HG03097 (cell line): ENCODE measurements around the gene RANBP2.
A peak's percentile ranks its signal among the peaks of the same experiment; 100 is the strongest.
"Not testable (repeated sequence)": the region's sequence is repeated elsewhere in the genome, so short reads cannot be mapped to it uniquely, and the experiment has no call there.

Experiments
- ATAC-seq: cut with Tn5 transposase; IDR thresholded peaks from one replicate; pipeline ENCODE4 v1.9.1; 2021; ENCODE audit not compliant: unreplicated experiment, low FRiP score

The RANBP2 gene

DNA sequence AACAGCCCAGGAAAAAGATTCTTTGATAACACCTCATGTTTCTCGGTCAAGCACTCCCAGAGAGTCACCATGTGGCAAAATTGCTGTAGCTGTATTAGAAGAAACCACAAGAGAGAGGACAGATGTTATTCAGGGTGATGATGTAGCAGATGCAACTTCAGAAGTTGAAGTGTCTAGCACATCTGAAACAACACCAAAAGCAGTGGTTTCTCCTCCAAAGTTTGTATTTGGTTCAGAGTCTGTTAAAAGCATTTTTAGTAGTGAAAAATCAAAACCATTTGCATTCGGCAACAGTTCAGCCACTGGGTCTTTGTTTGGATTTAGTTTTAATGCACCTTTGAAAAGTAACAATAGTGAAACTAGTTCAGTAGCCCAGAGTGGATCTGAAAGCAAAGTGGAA lies 48.6 kb downstream of the RANBP2 start:
- ATAC-seq: not testable (repeated sequence)

DNA sequence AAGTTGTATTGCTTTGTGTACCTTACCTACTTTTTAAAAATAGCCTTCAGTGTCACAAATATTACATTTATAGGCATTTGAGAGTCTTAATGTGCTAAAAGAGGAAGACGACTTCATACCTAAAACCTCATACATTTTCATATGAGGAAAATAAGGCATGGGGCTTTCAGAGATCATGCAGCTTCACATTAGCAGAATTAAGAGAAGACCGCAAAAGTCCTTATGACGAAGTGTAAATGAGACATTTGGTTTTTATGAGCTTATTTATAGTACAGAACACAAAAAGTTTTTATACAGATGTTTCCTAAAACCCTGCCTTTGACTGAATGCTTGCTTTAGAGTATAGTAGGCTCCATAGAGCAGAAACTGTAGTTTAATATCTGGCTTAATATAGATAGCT lies 57.2 kb downstream of the RANBP2 start:
- ATAC-seq: no peak

DNA sequence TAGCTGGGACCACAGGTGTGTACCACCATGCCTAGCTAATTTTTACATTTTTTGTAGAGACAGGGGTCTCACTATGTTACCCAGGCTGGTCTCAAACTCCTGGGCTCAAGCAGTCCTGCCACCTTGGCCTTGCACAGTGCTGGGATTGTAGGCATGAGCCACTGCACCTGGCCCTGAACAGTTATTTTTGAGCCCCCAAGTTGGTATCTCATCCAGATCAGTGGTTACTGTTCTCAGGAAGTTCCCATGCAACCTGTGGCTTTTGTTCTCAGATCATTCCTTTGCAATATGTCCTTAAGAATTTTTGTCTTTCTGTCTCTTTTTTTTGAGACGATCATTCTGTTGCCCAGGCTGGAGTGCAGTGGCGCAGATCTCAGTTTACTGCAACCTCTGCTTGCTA lies 59.6 kb downstream of the RANBP2 start:
- no peak for ATAC-seq

DNA sequence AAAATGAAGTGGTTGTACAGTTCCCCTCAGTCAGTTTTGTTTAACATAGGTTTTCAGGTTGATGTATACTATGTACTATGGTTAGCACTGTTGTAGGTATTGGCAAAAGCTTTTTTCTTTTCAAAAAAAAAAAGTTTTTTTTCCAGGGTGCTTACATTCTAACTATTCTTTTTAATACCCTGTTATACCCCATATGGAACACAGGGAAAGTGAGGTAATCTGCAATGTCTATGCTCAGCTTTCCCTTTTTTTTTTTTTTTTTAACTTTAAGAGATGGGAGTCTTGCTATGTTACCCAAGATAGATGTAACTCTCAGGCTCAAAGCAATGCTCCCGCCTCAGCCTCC lies 66.7 kb downstream of the RANBP2 start:
- ATAC-seq: no peak

DNA sequence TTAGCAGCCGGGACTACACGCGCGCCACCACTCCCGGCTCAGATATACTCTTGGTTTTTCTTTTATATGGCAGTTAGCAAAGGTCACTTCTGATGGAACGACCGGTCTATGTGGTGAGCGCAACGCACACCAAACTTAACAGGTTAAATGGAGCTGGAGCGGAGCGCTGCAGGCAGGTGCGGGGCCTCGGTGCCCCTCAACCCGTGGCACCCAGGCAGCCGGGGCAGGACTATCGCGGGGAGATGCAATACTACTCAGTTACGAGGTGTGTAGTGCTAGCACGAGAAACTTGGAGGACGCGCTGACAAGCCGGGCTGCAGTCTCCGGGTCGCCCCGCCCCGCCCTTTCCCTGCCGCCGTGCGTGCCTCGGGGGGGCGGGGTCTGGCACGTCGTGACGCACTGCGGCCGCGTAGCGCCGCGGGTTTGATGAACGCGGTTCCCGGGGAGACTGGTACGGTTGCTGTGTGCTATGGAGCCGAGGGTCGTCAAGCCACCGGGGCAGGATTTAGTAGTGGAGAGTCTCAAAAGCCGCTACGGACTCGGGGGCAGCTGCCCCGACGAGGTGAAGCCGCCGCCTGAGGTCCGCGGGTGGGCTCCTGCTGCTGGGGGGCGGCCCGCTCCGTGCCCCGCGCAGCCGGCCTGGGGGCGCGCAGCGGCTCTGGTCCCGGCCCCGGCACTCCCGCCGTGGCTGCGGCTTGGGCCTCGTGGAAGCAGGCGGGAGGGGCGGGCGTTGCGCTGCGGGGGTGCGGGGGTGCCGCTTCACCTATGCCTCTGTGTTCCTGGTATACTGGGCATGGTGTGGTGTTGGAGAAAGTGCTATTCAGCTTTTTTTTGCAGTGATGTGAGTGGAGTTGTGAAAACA lies 67.3 kb downstream of the RANBP2 start, which contains the start of gene CCDC138:
Gene CCDC138, plus strand, starts transcription at position 418 of the 862 bp plus-strand sequence. Its CDS starts 52 bp downstream, at position 470.
- ATAC-seq: peak; percentile 93

DNA sequence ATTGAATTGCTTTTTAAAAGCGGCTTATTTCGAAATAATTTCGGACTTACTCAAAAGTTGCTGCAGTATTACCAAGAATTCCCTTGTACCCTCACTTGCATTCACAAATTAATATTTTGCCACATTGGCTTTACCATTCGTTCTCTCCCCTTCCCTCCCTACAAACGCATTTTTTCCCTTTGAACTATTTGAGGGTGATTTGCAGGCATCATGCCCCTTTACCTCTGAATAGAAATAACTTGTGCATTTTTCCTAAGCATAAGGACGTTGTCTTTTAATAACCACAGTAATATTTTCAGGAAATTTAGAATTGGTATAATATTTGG lies 67.9 kb downstream of the RANBP2 start:
- no peak for ATAC-seq

DNA sequence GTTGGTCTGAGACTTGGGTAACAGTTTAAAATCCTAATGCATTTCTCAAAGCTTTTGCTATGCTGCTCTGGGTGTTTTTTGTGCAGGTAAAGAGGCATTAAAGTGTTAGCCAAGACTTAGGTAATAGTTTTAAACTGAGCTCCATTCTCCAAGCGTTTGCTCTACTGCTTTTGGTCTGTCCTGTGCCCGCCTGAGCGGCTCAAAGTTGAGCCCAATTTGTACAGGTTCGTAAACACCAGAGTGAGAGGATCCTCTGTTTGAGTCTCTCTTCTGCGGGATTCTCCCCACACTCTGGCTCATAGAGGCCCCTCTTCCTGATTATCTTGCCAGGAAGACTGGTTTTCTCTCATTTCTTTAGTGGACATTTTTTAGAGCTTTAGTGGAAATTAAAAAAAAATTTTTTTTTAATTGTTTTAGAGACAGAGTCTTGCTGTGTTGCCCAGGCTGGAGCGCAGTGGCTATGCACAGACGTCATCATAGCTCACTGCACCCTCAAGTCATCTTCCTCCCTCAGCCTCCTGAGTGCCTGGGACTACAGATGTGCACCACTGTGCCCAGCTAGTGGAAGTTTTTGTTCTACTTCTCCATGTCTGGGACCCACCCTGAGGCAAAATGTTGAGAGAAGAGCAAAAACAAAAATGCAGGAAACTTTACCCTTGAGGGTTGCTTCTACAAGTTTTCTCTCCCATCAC lies 83.9 kb downstream of the RANBP2 start:
- no peak for ATAC-seq

DNA sequence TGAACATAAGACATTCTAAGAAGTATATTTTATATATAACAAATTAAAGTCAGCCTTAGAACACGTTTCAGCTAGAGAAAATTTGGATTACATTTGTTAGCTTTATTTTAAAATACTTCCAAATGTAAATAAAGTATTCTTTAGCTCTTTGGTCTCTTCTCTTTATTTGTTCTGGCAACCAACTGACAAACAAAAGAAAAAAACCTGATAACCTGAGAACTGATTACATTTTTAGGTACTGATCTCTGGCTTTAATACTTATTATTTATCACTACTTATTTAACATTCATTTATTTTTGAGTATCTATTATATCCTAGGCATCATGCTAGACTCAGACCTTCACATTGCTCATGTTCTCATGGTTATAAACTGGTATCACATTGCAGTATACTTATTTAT lies 85.8 kb downstream of the RANBP2 start:
- ATAC-seq: no peak

DNA sequence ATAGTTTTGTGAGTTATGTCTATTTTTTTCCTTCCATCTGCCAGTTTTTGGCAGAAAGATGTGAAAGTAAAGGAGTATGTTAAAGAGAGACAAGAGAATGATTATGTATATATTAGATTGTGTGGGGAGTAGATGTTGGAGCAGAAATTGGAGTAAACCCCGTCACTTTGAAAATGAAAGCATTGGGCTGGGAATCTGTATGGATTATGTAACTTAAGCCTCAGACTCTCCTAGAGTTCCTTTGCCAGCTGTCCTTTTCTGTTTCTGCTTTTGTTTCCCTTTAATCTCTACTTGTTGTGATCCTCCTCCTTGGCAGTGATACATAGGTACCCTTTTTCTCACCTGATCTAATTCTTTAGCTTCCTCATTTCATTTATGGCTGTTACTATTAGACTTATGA lies 86.5 kb downstream of the RANBP2 start:
- no peak for ATAC-seq

DNA sequence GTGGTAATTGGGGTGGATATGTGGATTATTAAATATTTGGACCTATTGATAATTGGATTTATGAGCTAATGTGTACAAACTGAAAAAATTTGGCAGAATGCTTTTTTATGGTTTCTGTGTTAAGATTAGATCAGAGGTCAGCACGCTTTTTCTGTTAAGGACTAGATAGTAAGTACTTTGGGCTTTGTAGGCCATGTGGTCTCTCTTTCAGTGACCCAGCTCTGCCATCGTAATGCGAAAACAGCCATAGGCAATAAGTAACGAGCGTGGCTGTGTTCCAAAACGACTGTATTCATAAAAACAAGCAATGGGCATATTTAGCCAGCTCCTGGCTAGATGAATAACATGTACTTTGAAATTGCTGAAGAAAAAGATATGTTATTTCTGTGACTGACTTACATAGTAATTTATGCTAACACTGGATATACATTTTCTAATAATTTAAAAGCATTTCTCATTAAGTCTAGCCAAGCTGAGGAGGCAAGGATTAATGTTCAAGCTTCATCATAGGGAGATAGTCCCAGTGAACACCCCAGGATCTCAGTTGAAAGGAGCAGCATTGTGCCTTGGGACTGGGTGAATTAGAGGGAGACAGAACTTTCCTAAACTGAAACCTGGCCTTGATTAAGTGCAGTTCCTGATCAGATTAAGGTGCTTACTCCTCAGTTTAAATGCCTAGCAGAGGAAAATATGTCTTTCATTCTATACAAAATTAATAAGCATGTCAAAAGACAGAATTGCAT lies 87.3 kb downstream of the RANBP2 start:
- ATAC-seq: no peak

DNA sequence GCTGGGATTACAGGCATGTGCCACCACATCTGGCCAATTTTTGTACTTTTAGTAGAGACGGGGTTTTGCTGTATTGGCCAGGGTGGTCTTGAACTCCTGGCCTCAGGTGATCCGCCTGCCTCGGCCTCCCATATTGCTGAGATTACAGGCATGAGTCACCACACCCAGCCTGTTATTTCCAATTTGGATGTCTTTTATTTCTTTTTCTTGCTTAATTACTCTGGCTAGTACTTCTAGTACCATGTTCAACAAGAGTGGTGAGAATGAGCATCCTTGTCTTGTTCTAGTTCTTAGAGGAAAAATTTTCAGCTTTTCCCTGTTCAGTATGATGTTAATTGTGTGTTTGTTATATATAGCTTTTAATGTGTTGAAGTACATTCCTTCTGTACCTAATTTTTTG lies 90.7 kb downstream of the RANBP2 start:
- ATAC-seq: no peak

DNA sequence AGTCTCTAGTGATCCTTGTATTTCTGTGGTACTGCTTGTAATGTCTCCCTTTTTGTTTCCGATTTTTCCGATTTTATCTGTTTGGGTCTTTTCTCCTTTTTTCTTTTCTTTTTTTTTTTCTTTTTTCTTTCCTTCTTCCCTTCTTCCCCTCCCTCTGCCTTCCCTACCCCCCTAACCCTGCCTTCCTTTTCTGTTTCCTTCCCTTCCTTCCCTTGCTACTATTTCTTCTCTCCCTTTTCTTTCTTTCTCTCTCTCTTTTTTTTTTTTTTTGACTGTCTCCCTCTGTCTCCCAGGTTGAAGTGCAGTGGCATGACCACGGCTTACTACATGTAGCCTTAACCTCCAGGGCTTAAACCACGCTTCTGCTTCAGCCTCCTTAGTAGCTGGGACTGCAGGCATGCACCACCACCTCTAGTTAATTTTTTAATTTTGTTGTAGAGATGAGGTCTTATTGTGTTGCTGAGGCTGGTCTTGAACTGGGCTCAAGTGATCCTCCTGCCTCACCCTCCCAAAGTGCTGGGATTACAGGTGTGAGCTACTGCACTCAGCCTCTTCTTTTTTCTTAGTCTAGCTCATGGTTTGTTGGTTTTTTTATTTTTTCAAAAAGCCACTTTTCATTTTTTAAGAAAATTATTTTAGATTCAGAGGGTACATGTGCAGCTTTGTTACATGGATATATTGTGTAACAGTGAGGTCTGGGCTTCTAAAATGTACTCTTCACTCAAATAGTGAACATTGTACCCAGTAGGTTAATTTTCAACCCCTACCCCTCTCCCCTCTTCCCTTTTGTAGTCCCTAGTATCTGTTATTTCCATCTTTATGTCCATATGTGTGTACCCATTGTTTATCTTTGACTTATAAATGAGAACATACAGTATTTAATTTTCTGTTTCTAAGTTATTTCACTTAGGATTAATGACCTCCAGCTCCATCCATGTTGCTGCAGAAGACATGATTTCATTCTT lies 92.0 kb downstream of the RANBP2 start:
- no peak for ATAC-seq

DNA sequence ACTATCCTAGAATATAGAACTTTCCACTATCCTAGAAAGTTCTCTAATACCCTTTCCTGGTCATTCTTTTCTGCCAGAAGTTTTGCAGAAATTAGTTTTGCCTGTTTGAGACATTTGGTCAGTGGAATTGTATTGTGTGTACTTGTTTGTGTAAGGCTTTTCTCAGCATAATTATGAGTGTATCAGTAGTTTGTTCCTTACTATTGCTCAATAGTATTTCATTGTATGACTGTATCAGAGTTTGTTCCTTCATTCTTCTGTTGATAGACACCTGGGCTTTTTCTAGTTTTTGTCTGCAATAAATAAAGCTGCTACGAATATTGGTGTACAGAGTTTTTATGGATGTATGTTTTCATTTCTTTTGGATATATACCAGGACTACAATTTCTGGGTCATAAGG lies 94.5 kb downstream of the RANBP2 start:
- no peak for ATAC-seq

DNA sequence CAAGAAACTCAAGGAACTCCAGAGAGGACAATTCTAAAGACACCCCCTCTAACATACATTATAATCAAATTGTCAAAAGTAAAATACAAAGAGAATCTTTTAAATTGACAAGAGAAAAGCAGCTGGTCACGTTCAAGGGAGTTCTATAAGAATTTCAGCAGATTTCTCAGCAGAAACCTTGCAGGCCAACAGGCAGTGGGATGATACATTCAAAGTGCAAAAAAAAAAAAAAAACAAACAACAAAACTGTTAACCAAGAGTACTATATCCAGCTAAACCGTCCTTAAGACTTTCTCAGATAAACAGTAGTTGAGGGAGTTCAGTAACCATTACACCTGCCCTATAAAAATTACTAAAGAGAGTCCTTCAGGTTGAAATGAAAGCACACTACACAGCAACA lies 101.2 kb downstream of the RANBP2 start:
- no peak for ATAC-seq

DNA sequence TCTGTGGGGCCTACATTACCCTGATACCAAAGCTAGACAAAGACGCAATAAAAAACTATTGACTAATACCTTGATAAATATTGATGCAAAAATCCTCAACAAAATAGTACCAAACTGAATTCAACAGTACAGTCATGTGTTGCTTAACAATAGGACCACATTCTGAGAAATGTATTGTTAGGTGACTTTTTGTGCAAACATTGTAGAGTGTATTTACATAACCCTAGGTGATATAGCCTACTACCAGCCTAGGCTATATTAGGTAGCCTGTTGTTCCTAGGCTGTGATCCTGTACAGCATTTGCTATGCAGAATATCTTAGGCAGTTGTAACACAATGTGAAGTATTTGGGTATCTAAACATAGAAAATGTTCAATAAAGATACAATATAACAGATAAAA lies 104.0 kb downstream of the RANBP2 start:
- ATAC-seq: no peak

DNA sequence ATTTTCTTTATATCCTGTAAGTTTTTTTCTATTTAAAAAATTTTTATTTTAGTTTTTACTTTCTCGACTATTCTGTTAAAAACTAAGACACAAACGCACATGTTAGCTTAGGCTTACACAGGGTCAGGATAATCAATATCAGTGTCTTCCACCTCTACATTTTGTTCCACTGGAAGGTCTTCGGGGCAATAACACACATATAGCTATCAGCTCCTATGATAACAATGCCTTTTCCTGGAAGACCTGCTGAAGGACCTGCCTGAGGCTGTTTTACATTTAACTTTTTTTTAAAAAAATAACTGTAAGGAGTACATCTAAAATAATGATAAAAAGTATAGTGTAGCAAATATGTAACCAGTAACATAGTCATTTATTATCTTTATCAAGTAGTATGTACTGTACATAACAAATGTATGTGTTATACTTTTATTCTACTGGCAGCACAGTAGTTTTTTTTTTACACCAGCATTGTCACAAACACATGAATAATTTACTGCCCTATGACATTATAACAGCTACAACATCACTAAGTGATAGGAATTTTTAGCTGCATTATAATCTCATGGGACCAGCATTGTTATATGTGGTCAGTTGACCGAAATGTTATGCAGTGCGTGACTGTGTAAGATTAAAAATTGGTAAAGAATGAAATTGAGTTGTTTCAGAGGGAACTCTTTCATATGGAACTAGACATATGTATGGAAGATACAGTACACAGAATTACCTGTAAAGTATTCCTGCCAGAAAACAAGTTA lies 105.2 kb downstream of the RANBP2 start:
- ATAC-seq: no peak

DNA sequence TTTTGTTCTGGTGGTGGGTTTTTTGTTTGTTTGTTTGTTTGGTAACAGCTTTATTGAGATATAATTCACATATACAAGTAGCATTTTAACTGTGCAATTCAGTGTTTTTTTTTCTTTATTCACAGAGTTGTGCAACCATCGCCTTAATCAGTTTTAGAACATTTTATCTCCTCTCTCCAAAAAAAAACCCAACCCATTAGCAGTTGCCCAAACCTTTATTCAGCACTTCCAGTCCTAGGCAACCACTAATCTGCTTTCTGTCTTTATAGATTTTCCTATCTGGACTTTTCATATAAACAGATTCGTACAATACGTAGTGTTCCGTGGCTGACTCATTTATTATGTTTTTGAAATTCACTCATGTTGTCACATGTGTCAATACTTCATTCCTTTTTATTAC lies 106.0 kb downstream of the RANBP2 start:
- no peak for ATAC-seq

DNA sequence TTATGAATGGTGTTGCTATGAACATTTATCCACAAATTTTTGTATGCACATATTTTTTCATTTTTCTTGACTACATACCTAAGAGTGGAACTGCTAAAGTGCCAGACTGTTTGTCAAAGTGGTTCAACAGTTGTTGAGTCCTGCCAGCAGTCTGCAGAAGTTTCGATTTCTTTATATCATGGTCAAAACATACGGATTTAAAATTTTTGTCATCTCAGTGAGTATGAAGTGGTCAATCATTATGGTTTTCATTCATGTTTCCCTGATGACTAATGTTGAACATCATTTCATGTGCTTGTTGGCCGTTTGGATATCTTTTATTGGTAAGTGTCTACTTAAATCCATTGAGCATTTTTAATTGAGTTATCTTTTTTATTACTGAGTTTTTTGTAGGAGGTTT lies 106.5 kb downstream of the RANBP2 start:
- no peak for ATAC-seq

DNA sequence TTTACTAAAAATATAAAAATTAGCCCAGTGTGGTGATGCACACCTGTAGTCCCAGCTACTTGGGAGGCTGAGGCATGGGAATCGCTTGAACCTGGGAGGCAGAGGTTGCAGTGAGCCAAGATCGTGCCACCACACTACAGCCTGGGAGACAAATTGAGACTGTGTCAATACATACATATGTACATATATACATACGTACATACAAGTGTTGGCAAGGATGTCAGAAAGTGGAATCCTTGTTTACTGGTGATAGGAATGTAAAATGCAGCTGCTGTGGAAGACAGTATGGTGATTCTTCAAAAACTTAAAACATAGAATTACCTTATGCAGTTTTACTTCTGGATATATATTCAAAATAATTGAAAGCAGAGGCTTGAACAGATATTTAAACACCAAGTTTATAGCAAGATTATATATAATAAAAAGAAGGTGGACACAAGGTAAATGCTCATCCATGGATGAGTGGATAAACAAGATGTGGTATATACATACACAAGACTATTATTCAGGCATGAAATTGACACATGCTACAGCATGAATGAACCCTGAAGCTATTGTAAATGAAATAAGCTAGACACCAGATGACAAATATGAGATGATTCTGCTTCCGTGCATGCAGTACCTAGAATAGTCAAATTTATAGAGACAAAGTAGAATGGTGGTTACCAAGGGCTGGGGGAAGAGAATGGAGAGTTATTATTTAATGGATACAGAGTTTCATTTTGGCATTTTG lies 110.5 kb downstream of the RANBP2 start:
- ATAC-seq: no peak
